ENCODE results near the gene NOC3L.
"Not testable (repeated sequence)": the region's sequence is repeated elsewhere in the genome, so short reads cannot be mapped to it uniquely, and the experiment has no call there.

The NOC3L gene

GRCh38 chr10:94361171-94361794 is 1.5 kb downstream of the NOC3L start:
- DNase-seq: no peak

DNA sequence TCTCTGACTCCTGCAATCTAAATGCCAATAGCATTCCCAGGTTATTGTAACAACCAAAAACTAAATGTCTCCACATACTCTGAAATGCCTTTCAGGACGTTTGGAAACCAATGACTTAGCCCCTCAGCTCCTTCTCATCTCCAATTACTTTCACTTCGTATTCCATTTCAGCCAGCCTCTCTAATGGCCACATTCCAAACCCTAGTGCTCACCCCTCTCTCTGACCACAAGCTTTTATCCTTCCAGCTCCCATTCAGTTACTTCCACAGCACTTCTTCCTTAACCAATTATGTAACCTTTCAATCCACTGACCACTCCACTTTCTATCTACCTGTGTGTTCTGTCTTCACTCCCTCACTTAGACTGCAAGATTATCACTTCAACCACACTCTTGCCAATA is 4.3 kb downstream of the NOC3L start:
- DNase-seq: peak; percentile 30

DNA sequence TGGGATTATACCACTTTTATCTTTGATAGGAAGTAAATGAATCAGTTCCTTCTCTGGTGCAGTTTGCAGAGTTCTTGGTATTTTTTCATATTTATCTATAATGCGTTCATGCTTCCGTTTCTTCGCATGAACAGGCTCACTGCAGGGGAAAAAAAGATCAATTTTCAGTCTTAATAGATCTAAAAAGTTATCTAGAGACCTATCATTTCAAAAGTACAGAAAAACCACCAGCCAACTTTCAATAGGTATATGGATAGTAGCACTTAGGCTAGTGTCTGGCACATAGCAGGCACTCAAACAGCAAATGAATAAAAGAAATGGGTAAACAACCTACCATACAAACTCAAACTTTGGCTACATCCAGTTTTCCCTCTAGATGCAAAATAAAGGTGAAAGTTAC is 5.5 kb downstream of the NOC3L start:
- DNase-seq: no peak

DNA sequence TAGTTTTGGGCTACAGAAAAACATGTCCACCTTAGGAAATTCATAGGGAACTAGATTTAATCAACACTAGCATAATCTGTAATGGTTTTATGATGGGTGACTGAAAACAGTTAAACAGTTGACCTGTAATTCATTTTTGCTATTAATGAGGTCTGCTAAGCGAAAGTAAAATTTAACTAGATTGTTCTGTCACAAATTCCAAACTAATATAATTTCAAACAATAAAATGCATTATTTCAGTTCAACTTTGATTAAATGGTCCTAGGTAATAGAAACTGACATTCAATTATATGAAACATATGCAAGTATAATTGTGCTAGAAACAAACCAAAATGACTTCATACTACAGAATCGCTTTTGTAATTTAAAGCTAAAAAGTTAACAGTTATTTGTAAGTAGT is 6.9 kb downstream of the NOC3L start:
- DNase-seq: no peak

GRCh38 chr10:94353336-94353735 is 9.4 kb downstream of the NOC3L start:
- DNase-seq: no peak

- DNase-seq: no peak
These were observed 11.7 kb downstream of the NOC3L start for GRCh38 chr10:94351089-94351488.

DNA sequence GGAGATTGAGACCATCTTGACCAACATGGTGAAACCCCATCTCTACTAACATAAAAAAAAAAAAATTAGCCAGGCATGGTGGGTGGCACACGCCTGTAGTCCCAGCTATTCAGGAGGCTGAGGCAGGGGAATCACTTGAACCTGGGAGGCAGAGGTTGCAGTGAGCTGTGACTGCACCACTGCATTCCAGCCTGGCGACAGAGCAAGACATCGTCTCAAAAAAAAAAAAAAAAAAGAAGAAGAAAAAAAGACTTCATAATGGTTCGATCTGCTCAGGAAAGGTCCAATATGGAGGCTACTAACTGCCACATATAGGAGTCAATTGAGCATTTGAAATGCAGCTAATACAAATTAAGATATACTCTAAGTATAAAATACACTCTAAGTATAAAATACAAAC is 12.2 kb downstream of the NOC3L start:
- DNase-seq: not testable (repeated sequence)

DNA sequence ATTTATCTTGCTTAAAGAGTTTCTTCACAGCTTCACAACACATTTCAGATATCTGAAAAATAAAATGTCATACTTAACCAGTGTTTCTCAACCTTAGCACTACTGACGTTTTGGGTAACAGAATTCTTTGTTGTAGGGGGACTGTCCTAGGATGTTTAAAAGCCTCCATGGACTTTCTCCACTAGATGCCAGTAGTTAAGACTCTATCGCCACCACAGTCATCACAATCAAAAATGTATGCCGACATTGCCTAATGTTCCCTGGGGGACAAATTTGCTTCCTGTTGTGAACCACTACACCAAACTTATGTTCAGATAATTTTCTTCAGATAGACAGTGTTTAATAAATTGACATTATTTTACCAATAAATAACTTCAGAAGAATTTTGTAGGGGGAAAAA is 13.4 kb downstream of the NOC3L start:
- DNase-seq: no peak

- DNase-seq: no peak
These were observed 18.1 kb downstream of the NOC3L start for GRCh38 chr10:94344522-94345122.

DNA sequence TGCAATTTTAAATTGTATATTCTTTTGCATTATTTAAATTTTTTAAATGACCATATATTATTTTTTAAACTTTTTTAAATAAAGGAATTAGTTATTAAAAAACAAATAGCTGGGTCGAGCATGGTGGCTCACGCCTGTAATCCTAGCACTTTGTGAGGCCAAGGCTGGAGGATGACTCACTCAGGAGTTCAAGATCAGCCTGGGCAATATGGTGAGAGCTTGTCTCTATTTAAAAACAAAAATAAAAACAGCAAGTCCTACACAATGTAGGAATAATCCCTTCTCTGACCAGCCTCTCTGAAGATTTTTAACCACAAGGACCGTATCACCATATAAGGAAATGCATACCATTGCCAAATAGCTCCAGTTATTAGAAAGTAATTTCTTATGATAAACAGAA is 19.6 kb downstream of the NOC3L start:
- DNase-seq: no peak

DNA sequence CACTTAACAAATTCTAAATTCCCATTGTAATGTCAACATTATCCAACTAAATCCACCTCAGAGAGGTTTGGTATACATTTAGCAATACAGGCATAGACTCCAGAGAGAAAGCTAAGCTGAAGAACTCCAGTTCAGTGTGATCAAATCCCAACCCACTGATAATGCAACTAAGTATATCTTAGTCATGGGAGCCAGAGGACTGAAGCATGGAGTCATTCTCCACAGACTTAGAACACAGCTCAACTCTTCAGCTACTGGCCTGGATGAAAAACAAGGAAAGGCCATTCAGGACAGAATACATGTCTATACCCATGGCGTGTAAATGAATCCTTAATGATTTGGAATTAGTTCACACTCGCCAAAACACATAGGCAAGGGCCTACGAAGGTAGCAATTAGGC is 27.9 kb downstream of the NOC3L start:
- no peak for DNase-seq

GRCh38 chr10:94333051-94333450 is 29.7 kb downstream of the NOC3L start:
- no peak for DNase-seq

- DNase-seq: no peak
These were observed 34.1 kb downstream of the NOC3L start for GRCh38 chr10:94328613-94329012.

- DNase-seq: no peak
These were observed 35.1 kb downstream of the NOC3L start for GRCh38 chr10:94327649-94328048.

- DNase-seq: no peak
These were observed 38.0 kb downstream of the NOC3L start for GRCh38 chr10:94324609-94325233.

DNA sequence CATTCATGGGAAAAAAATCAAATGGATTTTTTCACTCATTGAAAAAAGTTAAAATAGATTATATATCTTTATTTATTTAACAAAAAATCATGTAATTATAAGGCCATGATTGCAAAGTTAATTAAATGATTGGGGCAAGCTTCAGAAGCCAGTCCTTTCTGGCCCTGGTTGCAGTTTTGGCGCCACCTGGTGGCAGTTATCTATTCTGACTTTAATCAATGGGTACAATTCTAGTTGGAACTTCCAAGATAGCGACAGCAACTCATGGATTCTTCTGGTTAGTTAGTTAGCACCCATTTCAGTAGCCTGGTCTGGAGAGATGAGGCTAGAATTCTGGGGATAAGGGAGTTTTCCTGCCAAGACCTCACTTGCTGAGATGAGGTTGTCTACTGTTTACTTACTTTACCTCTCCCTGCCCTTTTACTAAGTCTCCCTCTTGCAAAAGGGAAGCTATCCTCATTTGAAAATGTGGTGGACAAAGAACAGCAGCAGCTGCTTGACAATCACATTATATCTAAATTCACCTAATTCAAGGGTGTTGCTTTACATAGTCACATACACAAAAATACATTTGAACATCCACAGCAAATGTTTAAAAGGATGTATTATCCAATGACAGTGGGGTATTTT is 42.3 kb downstream of the NOC3L start:
- DNase-seq: no peak

GRCh38 chr10:94316560-94316959 is 46.2 kb downstream of the NOC3L start:
- no peak for DNase-seq

GRCh38 chr10:94315975-94316464 is 46.7 kb downstream of the NOC3L start:
- no peak for DNase-seq

DNA sequence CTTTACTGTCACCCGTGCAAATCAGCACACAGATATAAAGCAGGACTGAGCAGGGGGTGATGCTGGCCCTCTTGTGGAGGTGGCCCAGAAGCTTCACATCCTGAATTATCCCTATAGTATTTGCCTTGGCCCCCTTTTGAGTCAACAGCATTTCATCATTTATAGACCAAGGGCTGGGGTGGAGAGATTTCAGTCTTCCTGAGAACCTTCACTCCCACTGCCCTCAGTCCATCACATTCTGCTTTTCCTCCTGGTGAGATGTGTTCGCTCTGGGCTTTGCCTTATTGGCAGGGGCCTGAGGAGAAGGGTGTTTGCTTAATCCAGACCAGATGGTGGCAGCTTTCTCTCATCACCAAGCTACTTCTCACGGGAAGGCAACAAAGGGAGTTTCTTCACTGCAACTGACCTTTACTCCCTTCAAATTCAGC is 47.7 kb downstream of the NOC3L start:
- no peak for DNase-seq

DNA sequence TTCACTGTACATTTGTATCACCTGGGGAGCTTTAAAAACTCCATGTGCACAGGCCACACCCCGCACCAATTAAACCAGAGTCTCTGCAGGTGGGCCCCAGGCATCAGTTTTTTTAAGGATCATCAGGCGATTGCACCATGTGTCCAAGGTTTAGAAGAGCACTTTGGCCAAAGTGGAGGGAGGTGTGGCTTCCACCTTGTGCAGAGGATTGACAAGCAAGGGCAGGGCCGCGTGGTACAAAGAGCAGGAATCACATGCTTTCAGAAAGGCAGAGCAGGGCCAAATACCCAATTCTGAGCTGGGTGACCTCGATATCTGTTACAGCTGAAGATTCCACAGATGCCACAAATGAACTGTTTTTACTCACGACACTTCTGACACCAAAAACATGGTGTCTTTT is 52.4 kb downstream of the NOC3L start:
- no peak for DNase-seq

DNA sequence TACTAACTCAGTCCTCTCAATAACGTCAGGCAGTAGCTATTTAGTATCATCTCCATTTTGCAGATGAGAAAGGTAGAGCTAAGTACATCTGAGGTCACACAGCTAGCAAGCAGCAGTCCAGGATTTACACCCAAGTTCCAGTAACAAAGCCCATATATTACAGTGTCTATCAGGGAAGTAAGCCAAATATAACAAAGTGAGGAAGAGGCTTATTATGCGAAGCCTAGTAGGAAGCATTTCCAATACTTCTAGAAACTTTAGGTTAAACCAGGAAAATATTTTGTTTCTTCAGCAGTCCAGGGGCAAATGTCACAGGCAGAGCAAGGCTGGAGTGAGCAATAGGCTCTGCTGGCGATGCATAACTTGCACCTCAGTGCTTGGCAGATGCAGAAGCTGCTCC is 53.9 kb downstream of the NOC3L start:
- DNase-seq: no peak

GRCh38 chr10:94307046-94307615 is 55.6 kb downstream of the NOC3L start:
- no peak for DNase-seq

GRCh38 chr10:94303929-94304328 is 58.8 kb downstream of the NOC3L start:
- no peak for DNase-seq

GRCh38 chr10:94300042-94300441 is 62.7 kb downstream of the NOC3L start:
- DNase-seq: no peak
